IPS DF 6.9 (cell line): ENCODE measurements around the gene UGT1A10.

ENCODE experiments used
- DNase-seq: peaks from one replicate; pipeline ENCODE4 v3.0.0-alpha.2; 2013; ENCODE audit warnings: low read depth, low spot score
- H3K27ac ChIP-seq: one replicate; pipeline ENCODE4 v1.5.1; 2013; ENCODE audit warnings: low read length, control low read depth
- H3K27me3 ChIP-seq: 2 replicates; pipeline ENCODE4 v1.6.1; 2013; ENCODE audit warnings: mild to moderate bottlenecking, low read length; ENCODE audit not compliant: control insufficient read depth, insufficient read depth
- H3K36me3 ChIP-seq: 2 replicates; pipeline ENCODE4 v1.6.1; 2013; ENCODE audit warnings: low read length; ENCODE audit not compliant: control insufficient read depth, insufficient read depth
- H3K4me1 ChIP-seq: 2 replicates; pipeline ENCODE4 v1.6.1; 2013; ENCODE audit warnings: low read length; ENCODE audit not compliant: control insufficient read depth, insufficient read depth
- H3K4me3 ChIP-seq: 2 replicates; pipeline ENCODE4 v1.5.1; 2013; ENCODE audit warnings: mild to moderate bottlenecking, low read length
- H3K9me3 ChIP-seq: 2 replicates; pipeline ENCODE4 v1.6.1; 2013; ENCODE audit warnings: low read length, inconsistent platforms; ENCODE audit not compliant: control insufficient read depth, insufficient read depth
- WGBS: extraction: QIAGEN DNeasy Blood & Tissue Kit; methylation state at CpG from one replicate; pipeline ENCODE4 v1.1.7; 2013; ENCODE audit warnings: mixed read lengths, missing lambda C conversion rate; ENCODE audit not compliant: insufficient read length, insufficient coverage; 5-methylcytosine and 5-hydroxymethylcytosine counted together

UGT1A10 gene

DNA sequence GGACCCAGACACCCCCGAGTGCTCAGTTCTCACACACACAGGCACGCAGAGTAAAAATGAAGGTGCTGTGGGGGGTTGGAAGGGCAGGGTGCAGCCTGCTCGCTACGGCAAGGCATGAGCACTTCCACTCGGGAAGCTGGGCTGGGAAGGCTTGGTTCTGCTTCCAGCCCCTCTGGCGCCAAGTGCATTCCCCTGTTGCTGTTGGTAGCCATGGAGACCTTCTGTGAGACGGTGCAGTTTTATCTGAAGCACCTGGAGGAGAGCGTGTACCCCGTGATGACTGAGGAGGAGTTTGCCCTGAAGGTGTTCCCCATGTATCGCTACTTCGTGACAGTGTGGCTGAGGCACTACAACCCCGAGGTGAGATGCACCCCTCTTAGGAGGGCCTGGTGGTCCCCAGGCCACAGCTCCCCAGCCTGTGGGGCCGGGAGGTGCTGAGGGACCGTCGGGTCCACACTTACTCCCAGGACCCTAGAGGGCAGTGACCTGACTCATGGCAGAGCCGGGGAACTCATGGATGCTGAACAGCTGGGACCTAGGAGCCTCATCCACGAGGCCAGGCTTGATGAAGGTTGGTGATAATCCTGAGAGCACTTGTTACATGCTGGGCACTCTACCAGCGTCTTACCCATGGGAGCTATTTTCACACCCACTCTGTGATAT lies 157.3 kb downstream of the UGT1A10 start:
- no peak for DNase-seq
- no peak overlapping the region for H3K4me3 ChIP-seq
- WGBS, result no CpG with 5 or more reads among the region's 18 CpGs
- no peaks in the 10 kb centered on the region for H3K4me1 ChIP-seq
- no peaks in the 10 kb centered on the region for H3K9me3 ChIP-seq
- 0 out of 2 replicates have a peak, but pooled peaks cover 3% of the 10 kb centered on the region for H3K36me3 ChIP-seq
- no peak overlapping the region for H3K27ac ChIP-seq
- H3K27me3 ChIP-seq, result no peaks in the 10 kb centered on the region

DNA sequence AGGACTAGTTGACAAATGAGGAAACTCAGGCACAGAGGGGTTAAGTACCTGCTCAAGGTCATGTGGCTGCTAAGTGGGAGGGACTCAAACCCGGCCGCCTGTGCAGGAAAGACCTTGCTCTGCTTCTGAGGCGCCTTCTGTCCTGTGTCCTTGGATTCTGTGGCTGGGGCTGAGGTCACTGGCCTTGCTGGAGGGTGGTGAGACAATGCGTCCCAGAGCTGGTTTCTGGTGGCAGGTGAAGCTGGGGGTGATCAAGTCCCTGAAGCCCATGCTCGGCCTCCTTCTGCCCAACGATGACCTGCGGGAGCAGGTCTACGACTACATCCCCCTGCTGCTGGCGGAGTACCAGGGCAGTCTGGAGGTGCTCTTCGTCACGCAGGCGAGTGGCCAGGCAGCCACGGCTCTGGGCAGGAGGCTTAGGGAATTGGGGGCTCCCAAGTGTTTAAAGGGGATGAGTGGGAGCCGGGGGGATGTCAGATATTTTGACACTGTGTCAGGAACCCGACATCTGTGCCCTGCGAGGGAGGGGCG lies 157.9 kb downstream of the UGT1A10 start:
- Histone ChIP-seq H3K9me3 (no peaks in the 10 kb centered on the region), H3K4me3 (no peak overlapping the region), H3K36me3 (0 out of 2 replicates have a peak, but pooled peaks cover 3% of the 10 kb centered on the region), H3K4me1 (no peaks in the 10 kb centered on the region), H3K27me3 (no peaks in the 10 kb centered on the region), H3K27ac (no peak overlapping the region)
- WGBS, result no CpG with 5 or more reads among the region's 17 CpGs
- DNase-seq, result no peak

DNA sequence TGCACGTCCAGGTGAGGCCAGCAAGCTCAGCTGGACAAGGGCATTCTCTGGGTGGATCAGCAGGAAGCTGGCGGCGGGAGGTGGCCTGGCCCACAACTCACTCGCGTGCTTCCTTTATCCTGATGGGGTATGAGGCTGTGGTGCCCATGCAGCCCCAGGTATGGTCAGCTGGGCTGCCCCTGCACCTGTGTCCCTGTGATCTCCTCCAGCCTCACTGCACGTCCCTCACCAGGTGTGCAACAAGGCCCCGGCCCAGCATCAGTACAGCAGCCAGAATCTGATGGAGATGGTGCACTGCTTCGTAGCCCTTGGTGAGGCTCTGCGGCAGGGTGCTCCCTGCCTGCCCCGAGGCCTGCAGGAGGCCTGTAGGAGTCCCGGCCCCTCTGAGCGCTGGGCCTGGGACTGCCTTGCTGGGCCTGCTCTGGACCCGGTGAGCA lies 159.5 kb downstream of the UGT1A10 start:
- Histone ChIP-seq H3K27ac (no peak overlapping the region), H3K4me1 (no peaks in the 10 kb centered on the region), H3K9me3 (no peaks in the 10 kb centered on the region), H3K27me3 (no peaks in the 10 kb centered on the region), H3K4me3 (no peak overlapping the region), H3K36me3 (0 out of 2 replicates have a peak, but pooled peaks cover 3% of the 10 kb centered on the region)
- no peak for DNase-seq
- no CpG with 5 or more reads among the region's 13 CpGs for WGBS

DNA sequence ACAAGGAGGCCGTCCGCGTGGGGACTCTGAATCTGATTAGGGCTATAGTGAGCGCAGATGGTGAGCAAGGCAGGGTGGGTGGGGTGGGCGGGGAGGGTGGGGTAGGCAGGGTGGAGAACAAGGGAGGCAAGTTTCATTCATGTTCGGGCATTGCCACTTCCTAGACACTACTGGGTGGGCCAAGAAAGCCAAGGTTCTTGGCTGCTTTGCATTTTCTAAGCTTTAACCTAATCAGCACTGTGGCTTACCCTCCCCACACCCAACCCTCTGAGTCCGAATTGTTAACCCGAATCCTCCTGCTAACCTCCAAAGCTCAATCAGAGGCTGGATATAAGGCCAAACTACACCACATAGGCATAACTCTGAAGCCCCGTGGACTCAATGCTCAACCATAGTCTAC lies 160.0 kb downstream of the UGT1A10 start:
- 0 out of 2 replicates have a peak, but pooled peaks cover 3% of the 10 kb centered on the region for H3K36me3 ChIP-seq
- DNase-seq, result no peak
- no peak overlapping the region for H3K4me3 ChIP-seq
- no peaks in the 10 kb centered on the region for H3K27me3 ChIP-seq
- no peak overlapping the region for H3K27ac ChIP-seq
- no CpG with 5 or more reads among the region's 9 CpGs for WGBS
- H3K9me3 ChIP-seq, result no peaks in the 10 kb centered on the region
- no peaks in the 10 kb centered on the region for H3K4me1 ChIP-seq

DNA sequence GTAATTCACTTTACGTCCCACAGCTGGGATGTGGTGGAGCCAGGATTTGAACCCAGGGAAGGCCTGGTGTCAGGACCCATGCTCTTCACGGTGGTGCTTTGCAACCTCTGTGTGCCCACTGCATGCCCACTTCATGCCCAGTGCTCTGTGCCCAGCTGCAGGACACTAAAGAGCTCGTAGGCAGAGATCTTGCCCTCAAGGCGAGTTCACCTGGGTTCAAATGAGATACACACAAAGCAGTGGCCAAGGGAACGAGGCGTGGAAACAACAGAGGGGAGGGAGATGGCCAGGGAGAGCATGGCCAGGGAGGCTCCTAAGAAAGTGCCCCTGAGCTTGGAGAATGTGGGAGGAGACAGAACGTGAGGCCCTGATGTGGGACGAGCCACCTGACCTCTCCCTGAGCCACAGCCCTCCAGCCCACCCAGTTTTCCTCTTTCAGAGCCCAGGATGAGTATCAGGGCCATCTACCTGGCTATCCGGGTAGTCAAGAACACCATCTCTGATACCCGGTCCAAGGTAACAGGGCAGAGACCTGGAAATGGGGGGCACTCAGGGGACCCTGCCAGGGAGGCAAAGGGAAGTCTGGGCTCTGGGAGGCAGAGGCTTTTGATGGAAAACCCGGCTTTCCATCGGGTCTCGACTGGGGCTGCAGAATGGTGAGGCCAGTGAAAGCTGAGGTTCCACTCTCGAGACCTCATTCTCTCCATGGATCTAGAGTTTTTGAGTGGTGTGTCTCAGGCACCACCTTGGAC lies 162.3 kb downstream of the UGT1A10 start:
- H3K4me3 ChIP-seq, result no peak overlapping the region
- no peaks in the 10 kb centered on the region for H3K27me3 ChIP-seq
- no peak for DNase-seq
- H3K4me1 ChIP-seq, result no peaks in the 10 kb centered on the region
- H3K27ac ChIP-seq, result no peak overlapping the region
- no peaks in the 10 kb centered on the region for H3K9me3 ChIP-seq
- 0 out of 2 replicates have a peak, but pooled peaks cover 1% of the 10 kb centered on the region for H3K36me3 ChIP-seq
- WGBS, result no CpG with 5 or more reads among the region's 14 CpGs

DNA sequence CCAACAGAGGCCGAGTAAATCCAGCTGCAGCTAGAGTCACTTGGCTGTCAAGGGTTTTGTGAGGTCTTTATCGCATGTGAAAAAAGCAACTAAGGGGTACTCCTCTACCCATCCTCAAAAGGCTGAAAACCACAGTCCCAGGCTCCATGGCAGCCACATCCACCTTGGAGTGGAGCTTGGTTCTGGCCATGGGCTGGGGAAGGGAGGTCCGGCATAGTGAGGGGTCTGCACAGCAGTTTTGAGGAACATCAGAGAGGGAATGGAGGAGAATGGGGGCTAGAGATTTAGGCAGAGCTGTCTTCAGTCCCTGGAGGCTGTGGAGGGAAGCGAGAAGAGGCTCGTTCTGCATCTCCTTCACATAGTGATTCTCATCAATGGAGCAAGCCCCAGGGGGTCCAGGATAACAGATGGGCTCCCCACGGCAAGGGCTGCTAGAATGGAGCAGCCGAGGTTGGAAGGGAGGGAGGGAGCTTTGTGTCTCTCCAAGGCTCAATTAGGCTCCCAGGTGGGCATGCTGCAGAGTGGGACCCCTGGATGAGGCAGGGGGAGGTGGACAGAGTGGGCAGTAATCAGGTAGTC lies 162.9 kb downstream of the UGT1A10 start:
- WGBS, result no CpG with 5 or more reads among the region's 7 CpGs
- no peaks in the 10 kb centered on the region for H3K36me3 ChIP-seq
- no peaks in the 10 kb centered on the region for H3K4me1 ChIP-seq
- H3K4me3 ChIP-seq, result no peak overlapping the region
- no peak overlapping the region for H3K27ac ChIP-seq
- no peak for DNase-seq
- no peaks in the 10 kb centered on the region for H3K9me3 ChIP-seq
- H3K27me3 ChIP-seq, result no peaks in the 10 kb centered on the region

DNA sequence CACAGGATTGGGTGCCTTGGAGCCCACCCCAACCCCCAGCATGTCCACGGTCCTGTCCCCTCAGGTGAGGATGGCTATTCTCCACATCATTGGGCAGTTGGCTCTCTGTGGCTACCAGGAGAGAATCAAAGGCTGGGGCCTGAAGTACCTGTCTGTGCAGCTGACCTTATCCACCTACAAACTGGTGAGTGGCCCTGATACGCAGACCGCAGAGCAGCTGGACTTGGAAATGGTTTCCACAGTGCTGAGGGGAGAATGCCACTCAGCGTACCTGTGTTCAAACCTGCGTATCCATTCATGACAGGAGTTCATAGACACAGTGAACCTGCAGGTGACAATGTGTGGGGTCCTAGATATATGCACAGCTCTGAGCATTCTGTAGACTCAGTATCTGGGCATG lies 163.5 kb downstream of the UGT1A10 start:
- no peak overlapping the region for H3K27ac ChIP-seq

DNA sequence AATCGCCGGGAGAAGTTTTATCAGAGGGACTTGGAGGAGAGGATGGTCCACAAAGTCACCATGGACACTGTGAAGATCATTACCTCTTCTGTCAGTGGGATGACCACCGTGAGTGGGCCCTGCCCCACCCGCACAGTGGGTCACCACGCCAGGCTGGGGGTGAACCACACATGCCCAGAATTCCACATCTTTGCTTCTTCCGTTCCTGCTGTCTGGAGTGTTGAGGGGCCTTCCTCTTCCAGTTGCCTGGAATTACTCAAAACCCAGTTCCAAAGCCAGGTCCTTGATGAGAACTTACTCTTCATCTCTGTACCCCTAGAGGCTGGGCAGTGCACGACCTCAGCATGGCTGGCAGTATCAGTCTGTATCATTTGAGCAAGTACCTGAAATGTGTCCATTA lies 164.0 kb downstream of the UGT1A10 start:
- Histone ChIP-seq H3K27me3 (no peaks in the 10 kb centered on the region), H3K9me3 (no peaks in the 10 kb centered on the region), H3K4me1 (no peaks in the 10 kb centered on the region), H3K4me3 (no peak overlapping the region), H3K27ac (no peak overlapping the region), H3K36me3 (no peaks in the 10 kb centered on the region)
- no peak for DNase-seq
- no CpG with 5 or more reads among the region's 7 CpGs for WGBS

More for the DNA sequence above, 163.5 kb downstream of the UGT1A10 start:
- no CpG with 5 or more reads among the region's 5 CpGs for WGBS
- H3K36me3 ChIP-seq, result no peaks in the 10 kb centered on the region
- H3K27me3 ChIP-seq, result no peaks in the 10 kb centered on the region
- DNase-seq, result no peak
- no peaks in the 10 kb centered on the region for H3K4me1 ChIP-seq
- H3K9me3 ChIP-seq, result no peaks in the 10 kb centered on the region
- no peak overlapping the region for H3K4me3 ChIP-seq

DNA sequence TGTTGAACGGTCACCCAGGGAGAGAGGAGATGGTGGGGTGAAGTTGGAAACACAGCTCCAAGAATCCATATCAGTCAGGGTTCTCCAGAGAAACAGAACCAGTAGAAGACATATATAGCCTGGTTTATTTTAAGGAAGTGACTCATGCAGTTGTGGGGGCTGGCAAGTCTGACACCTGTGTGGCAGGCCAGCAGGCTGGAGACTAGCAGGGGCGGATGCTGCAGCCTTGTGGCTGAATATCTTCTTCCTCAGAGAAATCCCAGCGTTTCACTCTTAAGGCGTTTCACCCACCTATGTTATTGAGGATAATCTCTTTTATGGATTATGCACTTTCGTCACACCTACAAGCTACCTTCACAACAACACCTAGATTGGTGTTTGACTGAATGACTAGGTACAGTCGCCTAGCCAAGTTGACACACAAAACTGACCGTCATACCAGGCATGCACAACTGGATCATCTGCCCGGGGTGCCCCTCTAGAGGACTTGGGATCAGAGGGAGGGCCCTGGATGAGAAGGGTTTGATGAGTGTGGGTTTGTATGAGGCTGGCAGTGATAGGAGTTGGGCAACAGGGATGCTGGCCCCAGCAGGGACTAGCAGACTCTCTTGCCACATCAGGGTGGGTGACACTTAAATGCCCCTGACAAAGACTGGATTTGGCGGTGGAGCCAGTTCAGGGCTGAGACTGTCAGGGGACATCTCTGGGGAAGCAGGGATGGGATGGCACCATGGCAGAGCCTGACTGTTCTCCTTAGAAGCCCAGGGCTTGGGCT lies 165.3 kb downstream of the UGT1A10 start:
- no peak overlapping the region for H3K4me3 ChIP-seq
- WGBS, result no CpG with 5 or more reads among the region's 9 CpGs
- H3K4me1 ChIP-seq, result no peaks in the 10 kb centered on the region
- no peak overlapping the region for H3K27ac ChIP-seq
- H3K36me3 ChIP-seq, result no peaks in the 10 kb centered on the region
- no peak for DNase-seq
- no peaks in the 10 kb centered on the region for H3K27me3 ChIP-seq
- H3K9me3 ChIP-seq, result no peaks in the 10 kb centered on the region
